Esophagus squamous epithelium (tissue), 4 donors: ENCODE data around the gene COL6A2.

Experiments
- CTCF ChIP-seq, 6 experiments: fragments of 450-650 bp in 4 of 6; fragments of 200-600 bp in 2 of 6; sonication (generic) in 2 of 6; IDR thresholded peaks; one replicate each; pipeline ENCODE4 v1.5.1; 2016 to 2019; ENCODE audit warnings: antibody characterized with exemption in 6 of 6, mild to moderate bottlenecking in 4 of 6, moderate library complexity in 4 of 6
- POLR2A ChIP-seq, 4 donors: fragments of 450-650 bp; IDR thresholded peaks; one replicate each; pipeline ENCODE4 v1.6.1; 2017; ENCODE audit warnings: antibody characterized with exemption in 4 of 4, mild to moderate bottlenecking in 4 of 4, moderate library complexity in 3 of 4

GRCh38 chr21:46125846-46126301 is 28.0 kb downstream of the COL6A2 start:
- TF ChIP-seq CTCF (IDR thresholded peaks at IDR 0.05) (no peak), POLR2A (IDR thresholded peaks at IDR 0.05) (no peak)
